ENCODE results near the gene MBOAT1. TPM values are rescaled to one million over a fixed set of nuclear protein-coding genes. Genes with fewer than 3 reads are reported as not detected.

The MBOAT1 gene
- polyA plus RNA-seq, 2 of the 4 experiments (the other 2 are of a cell fraction) = 1.9 to 5.5 TPM

DNA sequence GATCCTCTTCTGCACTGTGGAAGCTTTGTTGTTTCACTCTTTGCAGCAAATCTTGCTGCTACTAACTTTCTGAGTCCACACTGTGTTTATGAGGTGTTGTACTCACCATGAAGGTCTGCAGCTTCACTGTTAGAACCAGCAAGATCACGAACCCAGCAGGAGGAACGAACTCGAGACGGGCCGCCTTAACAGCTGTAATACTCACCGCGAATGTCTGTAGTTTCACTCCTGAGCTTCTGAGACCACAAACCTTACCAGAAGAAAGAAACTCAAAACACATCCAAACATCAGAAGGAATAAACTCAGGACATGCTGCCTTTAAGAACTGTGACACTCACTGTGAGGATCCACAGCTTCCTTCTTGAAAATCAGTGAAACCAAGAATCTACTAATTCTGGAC, 48.1 kb upstream of the MBOAT1 start:
- Histone ChIP-seq H3K4me1 (no peaks in the 10 kb centered on the region), H3K4me2 (no peak overlapping the region), H3K9me3 (no peaks in the 10 kb centered on the region), H3K4me3 (no peak overlapping the region), H3K27ac (no peak overlapping the region)
- no peak for TF ChIP-seq NFE2L2 (conservative IDR thresholded peaks at IDR 0.05; ENCODE audit: low read length)
- TF ChIP-seq RARB (CRISPR knock-in tag; IDR thresholded peaks at IDR 0.05) = no peak
- TF ChIP-seq RNF2 (IDR thresholded peaks at IDR 0.05; ENCODE audit: borderline replicate concordance, low read depth) = no peak
- no peak for TF ChIP-seq ZNF302 (CRISPR knock-in tag; IDR thresholded peaks at IDR 0.05)
- TF ChIP-seq GATA3 (IDR thresholded peaks at IDR 0.05; ENCODE audit: borderline replicate concordance) = no peak
- TF ChIP-seq ZFP36 (IDR thresholded peaks at IDR 0.05; ENCODE audit: borderline replicate concordance, partially characterized antibody) = no peak
- TF ChIP-seq, protein P1, sequence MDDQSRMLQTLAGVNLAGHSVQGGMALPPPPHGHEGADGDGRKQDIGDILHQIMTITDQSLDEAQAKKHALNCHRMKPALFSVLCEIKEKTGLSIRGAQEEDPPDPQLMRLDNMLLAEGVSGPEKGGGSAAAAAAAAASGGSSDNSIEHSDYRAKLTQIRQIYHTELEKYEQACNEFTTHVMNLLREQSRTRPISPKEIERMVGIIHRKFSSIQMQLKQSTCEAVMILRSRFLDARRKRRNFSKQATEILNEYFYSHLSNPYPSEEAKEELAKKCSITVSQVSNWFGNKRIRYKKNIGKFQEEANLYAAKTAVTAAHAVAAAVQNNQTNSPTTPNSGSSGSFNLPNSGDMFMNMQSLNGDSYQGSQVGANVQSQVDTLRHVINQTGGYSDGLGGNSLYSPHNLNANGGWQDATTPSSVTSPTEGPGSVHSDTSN (IDR thresholded peaks at IDR 0.05) = no peak
- no peak for TF ChIP-seq ZC3H11A (IDR thresholded peaks at IDR 0.05)
- no peak for TF ChIP-seq FOSB (CRISPR knock-in tag; IDR thresholded peaks at IDR 0.05)
- POLR2A ChIA-PET = no interaction called here
- ATAC-seq (no peak), DNase-seq (ENCODE audit: low read depth in 1 of 2, low spot score in 1 of 2) (no peak), FAIRE-seq (no peak)
- 56% methylated on average over 5 of the region's 7 CpGs for WGBS (ENCODE audit: missing lambda C conversion rate)
- CTCF ChIA-PET = no interaction called here

DNA sequence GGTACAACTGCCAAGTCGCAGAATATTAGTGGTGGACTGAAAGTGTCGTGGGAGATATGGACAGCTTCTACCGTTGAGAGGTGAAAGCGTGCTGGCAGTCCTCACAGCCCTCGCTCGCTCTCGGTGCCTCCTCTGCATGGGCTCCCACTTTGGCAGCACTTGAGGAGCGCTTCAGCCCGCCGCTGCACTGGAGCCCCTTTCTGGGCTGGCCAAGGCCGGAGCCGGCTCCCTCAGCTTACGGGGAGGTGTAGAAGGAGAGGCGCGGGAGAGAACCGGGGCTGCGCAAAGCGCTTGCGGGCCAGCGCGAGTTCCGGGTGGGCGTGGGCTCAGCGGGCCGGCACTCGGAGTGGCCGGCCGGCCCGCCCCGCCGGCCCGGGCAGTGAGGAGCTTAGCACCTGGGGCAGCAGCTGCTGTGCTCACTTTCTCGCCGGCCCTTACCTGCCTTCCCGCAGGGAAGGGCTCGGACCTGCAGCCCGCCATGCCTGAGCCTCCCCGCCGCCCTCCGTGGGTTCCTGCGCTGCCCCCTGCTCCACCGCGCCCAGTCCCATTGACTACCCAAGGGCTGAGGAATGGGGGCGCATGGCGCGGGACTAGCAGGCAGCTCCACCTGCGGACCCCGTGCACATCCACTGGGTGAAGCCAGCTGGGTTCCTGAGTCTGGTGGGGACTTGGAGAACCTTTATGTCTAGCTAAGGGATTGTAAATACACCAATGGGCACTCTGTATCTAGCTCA, 47.2 kb upstream of the MBOAT1 start:
- DNase-seq (ENCODE audit: low read depth in 1 of 2, low spot score in 1 of 2) (no peak), ATAC-seq (no peak), FAIRE-seq (no peak)
- Histone ChIP-seq H3K4me2 (no peak overlapping the region), H3K9me3 (no peaks in the 10 kb centered on the region), H3K27ac (no peak overlapping the region), H3K4me1 (no peaks in the 10 kb centered on the region), H3K4me3 (no peak overlapping the region)
- no peak for TF ChIP-seq HES2 (IDR thresholded peaks at IDR 0.05)
- TF ChIP-seq, protein P2, sequence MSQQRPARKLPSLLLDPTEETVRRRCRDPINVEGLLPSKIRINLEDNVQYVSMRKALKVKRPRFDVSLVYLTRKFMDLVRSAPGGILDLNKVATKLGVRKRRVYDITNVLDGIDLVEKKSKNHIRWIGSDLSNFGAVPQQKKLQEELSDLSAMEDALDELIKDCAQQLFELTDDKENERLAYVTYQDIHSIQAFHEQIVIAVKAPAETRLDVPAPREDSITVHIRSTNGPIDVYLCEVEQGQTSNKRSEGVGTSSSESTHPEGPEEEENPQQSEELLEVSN (IDR thresholded peaks at IDR 0.05; ENCODE audit: borderline replicate concordance, low read depth) = no peak
- no peak for TF ChIP-seq CHD2 (IDR thresholded peaks at IDR 0.05; ENCODE audit: low read length, partially characterized antibody)
- TF ChIP-seq TP53 (CRISPR knock-in tag; IDR thresholded peaks at IDR 0.05) = no peak
- TF ChIP-seq RAD21 (conservative IDR thresholded peaks at IDR 0.05 in 1 of 2, IDR thresholded peaks at IDR 0.05 in 1 of 2) = no peak
- TF ChIP-seq JUNB (IDR thresholded peaks at IDR 0.05) = no peak
- no peak for TF ChIP-seq TFCP2L1 (CRISPR knock-in tag; IDR thresholded peaks at IDR 0.05)
- no peak for TF ChIP-seq GATA3 (IDR thresholded peaks at IDR 0.05; ENCODE audit: borderline replicate concordance)
- no peak for TF ChIP-seq MAFK (IDR thresholded peaks at IDR 0.05; ENCODE audit: partially characterized antibody)
- no peak for TF ChIP-seq NPAS2 (CRISPR knock-in tag; IDR thresholded peaks at IDR 0.05; ENCODE audit: borderline replicate concordance)
- TF ChIP-seq MYC (IDR thresholded peaks at IDR 0.05; ENCODE audit: borderline replicate concordance, low read length) = no peak
- no peak for TF ChIP-seq KDM1A (IDR thresholded peaks at IDR 0.05; ENCODE audit: low read depth)
- TF ChIP-seq BHLHE40 (IDR thresholded peaks at IDR 0.05; ENCODE audit: low read depth, low read length) = no peak
- no peak for TF ChIP-seq JUN (IDR thresholded peaks at IDR 0.05)
- TF ChIP-seq SMC3 (IDR thresholded peaks at IDR 0.05) = no peak
- no peak for TF ChIP-seq ESRRA (IDR thresholded peaks at IDR 0.05; ENCODE audit: borderline replicate concordance, low read length)
- TF ChIP-seq, protein P1 (IDR thresholded peaks at IDR 0.05) = no peak
- TF ChIP-seq HMGXB4 (CRISPR knock-in tag; IDR thresholded peaks at IDR 0.05; ENCODE audit: borderline replicate concordance) = no peak
- WGBS (ENCODE audit: missing lambda C conversion rate) = 85% methylated on average over 18 of the region's 48 CpGs
- CTCF ChIA-PET = interaction anchor here (1.5 kb wide), 1 partner anchor 133 kb away, joined by 3 read pairs; no protein-coding TSS in a partner anchor
- POLR2A ChIA-PET = no interaction called here

Measured in A549 (cell line).